GM12801 (cell line): ENCODE data around the gene SALL4.

Experiments used
- TF ChIP-seq, protein P1 (sequence below): IDR thresholded peaks from one replicate; pipeline ENCODE4 v1.5.1; 2011; ENCODE audit warnings: control low read depth; ENCODE audit not compliant: insufficient read length; ENCODE audit errors: extremely low read depth

SALL4 gene

GRCh38 chr20:51801122-51801822 is 1.0 kb downstream of the SALL4 start:
- TF ChIP-seq, protein P1, sequence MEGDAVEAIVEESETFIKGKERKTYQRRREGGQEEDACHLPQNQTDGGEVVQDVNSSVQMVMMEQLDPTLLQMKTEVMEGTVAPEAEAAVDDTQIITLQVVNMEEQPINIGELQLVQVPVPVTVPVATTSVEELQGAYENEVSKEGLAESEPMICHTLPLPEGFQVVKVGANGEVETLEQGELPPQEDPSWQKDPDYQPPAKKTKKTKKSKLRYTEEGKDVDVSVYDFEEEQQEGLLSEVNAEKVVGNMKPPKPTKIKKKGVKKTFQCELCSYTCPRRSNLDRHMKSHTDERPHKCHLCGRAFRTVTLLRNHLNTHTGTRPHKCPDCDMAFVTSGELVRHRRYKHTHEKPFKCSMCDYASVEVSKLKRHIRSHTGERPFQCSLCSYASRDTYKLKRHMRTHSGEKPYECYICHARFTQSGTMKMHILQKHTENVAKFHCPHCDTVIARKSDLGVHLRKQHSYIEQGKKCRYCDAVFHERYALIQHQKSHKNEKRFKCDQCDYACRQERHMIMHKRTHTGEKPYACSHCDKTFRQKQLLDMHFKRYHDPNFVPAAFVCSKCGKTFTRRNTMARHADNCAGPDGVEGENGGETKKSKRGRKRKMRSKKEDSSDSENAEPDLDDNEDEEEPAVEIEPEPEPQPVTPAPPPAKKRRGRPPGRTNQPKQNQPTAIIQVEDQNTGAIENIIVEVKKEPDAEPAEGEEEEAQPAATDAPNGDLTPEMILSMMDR = no peak

DNA sequence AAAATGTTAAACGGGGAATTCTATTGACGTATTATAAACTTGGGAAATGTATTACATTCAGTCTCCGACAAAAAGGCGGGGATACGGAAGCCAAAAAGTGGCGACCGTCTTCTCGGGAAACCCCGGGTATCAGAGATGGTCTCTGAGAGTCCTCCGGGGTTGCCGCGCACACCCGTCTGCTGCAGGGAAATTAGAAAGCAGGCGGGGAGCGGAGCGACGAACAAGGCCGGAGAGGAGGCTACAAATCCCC is 1.5 kb downstream of the SALL4 start:
- TF ChIP-seq, protein P1 = no peak

DNA sequence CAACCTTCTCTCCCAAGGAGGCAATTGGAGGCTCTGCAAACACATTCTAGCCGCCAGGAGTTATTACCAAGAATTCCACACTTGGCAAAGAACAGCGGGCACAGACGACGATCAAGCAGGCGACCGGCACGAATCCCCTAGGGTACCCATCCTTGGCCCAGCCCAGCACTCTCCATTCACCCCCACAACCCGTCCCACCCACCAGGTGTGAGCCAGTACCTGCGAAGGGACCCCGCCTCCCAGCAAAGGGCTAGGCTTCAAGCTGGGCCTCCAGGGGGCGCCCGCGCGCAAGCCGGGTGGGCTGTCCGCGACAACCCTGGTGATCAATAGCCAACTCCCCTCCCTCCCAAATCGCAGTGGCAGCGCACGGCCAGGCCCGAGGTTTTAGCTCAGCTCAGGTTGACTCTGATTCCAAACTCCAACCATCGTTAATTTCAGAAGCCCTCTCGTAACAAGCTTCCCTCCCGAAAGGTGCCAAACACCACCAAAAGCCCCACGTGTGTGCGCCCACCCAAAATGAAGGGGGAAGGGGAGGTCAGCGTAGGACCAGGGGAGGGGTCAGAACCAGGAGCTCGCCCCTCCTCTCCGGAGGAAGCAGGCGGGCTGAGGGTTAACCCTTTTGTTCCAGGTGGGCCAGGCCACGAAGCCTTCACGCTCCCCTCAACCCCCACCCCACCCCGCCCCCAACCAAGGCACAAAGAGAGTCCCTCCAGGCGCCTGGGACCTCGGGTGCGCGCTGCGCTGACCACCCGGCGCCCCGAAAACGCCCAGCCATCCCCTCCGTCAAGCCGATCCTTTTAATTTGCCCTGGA is 2.1 kb downstream of the SALL4 start:
- TF ChIP-seq, protein P1 = no peak

- TF ChIP-seq, protein P1 = no peak
Measured at GRCh38 chr20:51799401-51799860, 2.9 kb downstream of the SALL4 start.

DNA sequence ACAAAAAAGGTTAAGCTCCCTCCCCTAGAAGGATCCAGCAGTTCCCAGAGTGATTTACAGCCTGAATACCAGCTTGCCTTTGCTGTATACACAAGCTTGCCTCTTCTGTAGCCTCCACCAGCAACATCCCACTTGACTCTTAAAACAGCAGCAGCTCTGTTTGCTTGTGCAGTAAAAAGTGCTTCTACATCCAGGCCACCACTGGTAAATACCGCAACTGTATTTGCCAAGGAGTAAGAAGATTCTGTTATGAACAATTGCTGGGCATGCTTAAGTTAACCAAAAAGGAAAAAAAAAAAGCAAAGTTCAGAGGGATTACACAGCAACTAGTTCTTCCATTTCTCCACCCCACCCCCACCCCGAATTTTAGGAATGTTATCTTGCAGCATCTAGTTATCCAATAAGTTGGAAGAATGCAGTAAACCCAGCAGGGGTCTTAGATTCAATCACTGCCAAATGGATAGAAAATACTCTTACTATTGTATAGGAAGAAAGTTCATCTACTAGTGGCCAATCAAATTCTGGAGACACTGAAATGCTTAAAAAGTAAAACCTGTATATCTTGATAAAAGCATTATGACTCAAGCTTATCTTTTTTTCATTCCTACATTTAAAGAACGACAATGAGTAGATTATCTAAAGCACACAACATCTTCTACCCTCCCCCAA is 4.8 kb downstream of the SALL4 start:
- TF ChIP-seq, protein P1 = no peak

- TF ChIP-seq, protein P1 = no peak
Measured at GRCh38 chr20:51796340-51796739, 6.0 kb downstream of the SALL4 start.

GRCh38 chr20:51792960-51793359 is 9.4 kb downstream of the SALL4 start:
- TF ChIP-seq, protein P1 = no peak
